ENCODE results near the gene ZBTB40. TPM values are rescaled to one million over a fixed set of nuclear protein-coding genes. Genes with fewer than 3 reads are reported as not detected.

Gene ZBTB40
- total RNA-seq, 2 donors from 2014 or later, result 11.2 to 16.2 TPM

DNA sequence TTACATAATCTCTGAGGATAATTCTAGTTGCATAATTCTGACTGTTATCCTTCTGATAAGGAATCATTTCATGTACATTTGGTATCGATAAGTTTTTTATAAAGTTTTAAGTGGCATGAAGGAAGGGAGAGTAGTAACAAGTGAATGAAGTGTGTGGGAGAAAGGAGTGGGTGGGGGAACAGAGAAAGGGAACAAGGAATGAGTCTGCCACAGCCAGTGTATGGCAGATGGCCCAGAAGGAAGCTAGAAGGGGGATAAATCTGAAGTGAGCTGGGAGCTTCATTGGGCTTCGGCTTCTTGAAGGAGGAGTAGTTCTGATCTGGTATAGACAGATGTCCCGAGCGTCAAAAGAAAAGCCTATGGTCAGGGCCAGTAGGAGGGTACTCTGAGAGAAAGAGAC lies 18.6 kb downstream of the ZBTB40 start:
- intact Hi-C loops (cut with DNase I), result no loop called here
- Histone ChIP-seq H3K27me3 (no peaks in the 10 kb centered on the region), H3K27ac (no peak overlapping the region), H3K9me3 (no peaks in the 10 kb centered on the region), H3K4me3 (no peak overlapping the region), H3K36me3 (no peaks in the 10 kb centered on the region), H3K9ac (ENCODE audit: low read depth in 2 of 2, low read length in 2 of 2) (no peak overlapping the region), H3K4me1 (no peaks in the 10 kb centered on the region)
- TF ChIP-seq, protein P1, sequence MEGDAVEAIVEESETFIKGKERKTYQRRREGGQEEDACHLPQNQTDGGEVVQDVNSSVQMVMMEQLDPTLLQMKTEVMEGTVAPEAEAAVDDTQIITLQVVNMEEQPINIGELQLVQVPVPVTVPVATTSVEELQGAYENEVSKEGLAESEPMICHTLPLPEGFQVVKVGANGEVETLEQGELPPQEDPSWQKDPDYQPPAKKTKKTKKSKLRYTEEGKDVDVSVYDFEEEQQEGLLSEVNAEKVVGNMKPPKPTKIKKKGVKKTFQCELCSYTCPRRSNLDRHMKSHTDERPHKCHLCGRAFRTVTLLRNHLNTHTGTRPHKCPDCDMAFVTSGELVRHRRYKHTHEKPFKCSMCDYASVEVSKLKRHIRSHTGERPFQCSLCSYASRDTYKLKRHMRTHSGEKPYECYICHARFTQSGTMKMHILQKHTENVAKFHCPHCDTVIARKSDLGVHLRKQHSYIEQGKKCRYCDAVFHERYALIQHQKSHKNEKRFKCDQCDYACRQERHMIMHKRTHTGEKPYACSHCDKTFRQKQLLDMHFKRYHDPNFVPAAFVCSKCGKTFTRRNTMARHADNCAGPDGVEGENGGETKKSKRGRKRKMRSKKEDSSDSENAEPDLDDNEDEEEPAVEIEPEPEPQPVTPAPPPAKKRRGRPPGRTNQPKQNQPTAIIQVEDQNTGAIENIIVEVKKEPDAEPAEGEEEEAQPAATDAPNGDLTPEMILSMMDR (IDR thresholded peaks at IDR 0.05), result no peak
- DNase-seq, result no peak

- intact Hi-C loops (cut with DNase I), result no loop called here
- H3K36me3 ChIP-seq, result no peaks in the 10 kb centered on the region
- H3K9ac ChIP-seq (ENCODE audit: low read depth in 2 of 2, low read length in 2 of 2), result no peak overlapping the region
- DNase-seq, result no peak
- H3K27me3 ChIP-seq, result no peaks in the 10 kb centered on the region
- no peak overlapping the region for H3K27ac ChIP-seq
- TF ChIP-seq, protein P1 (IDR thresholded peaks at IDR 0.05), result no peak
- no peaks in the 10 kb centered on the region for H3K9me3 ChIP-seq
- H3K4me1 ChIP-seq, result no peaks in the 10 kb centered on the region
- no peak overlapping the region for H3K4me3 ChIP-seq
These were observed 19.4 kb downstream of the ZBTB40 start for GRCh38 chr1:22471078-22471477.

GRCh38 chr1:22471610-22472009 lies 20.0 kb downstream of the ZBTB40 start:
- intact Hi-C loops (cut with DNase I), result no loop called here
- TF ChIP-seq, protein P1 (IDR thresholded peaks at IDR 0.05), result no peak

GRCh38 chr1:22472596-22472995 lies 20.9 kb downstream of the ZBTB40 start:
- TF ChIP-seq, protein P1 (IDR thresholded peaks at IDR 0.05), result no peak
- Histone ChIP-seq H3K27ac (no peak overlapping the region), H3K36me3 (no peaks in the 10 kb centered on the region), H3K4me1 (no peaks in the 10 kb centered on the region), H3K9me3 (no peaks in the 10 kb centered on the region), H3K9ac (ENCODE audit: low read depth in 2 of 2, low read length in 2 of 2) (no peak overlapping the region), H3K4me3 (no peak overlapping the region), H3K27me3 (no peaks in the 10 kb centered on the region)
- no peak for DNase-seq
- intact Hi-C loops (cut with DNase I), result no loop called here

More at GRCh38 chr1:22471610-22472009, 20.0 kb downstream of the ZBTB40 start:
- no peaks in the 10 kb centered on the region for H3K27me3 ChIP-seq
- DNase-seq, result no peak
- no peaks in the 10 kb centered on the region for H3K9me3 ChIP-seq
- no peak overlapping the region for H3K4me3 ChIP-seq
- H3K36me3 ChIP-seq, result no peaks in the 10 kb centered on the region
- H3K27ac ChIP-seq, result no peak overlapping the region
- H3K4me1 ChIP-seq, result no peaks in the 10 kb centered on the region
- H3K9ac ChIP-seq (ENCODE audit: low read depth in 2 of 2, low read length in 2 of 2), result no peak overlapping the region

GRCh38 chr1:22473952-22474351 lies 22.3 kb downstream of the ZBTB40 start:
- no peak overlapping the region for H3K4me3 ChIP-seq
- intact Hi-C loops (cut with DNase I), result no loop called here
- H3K4me1 ChIP-seq, result no peaks in the 10 kb centered on the region
- H3K9ac ChIP-seq (ENCODE audit: low read depth in 2 of 2, low read length in 2 of 2), result no peak overlapping the region
- no peaks in the 10 kb centered on the region for H3K36me3 ChIP-seq
- no peak for DNase-seq
- no peaks in the 10 kb centered on the region for H3K9me3 ChIP-seq
- TF ChIP-seq, protein P1 (IDR thresholded peaks at IDR 0.05), result no peak
- no peaks in the 10 kb centered on the region for H3K27me3 ChIP-seq
- H3K27ac ChIP-seq, result no peak overlapping the region

- H3K4me3 ChIP-seq, result no peak overlapping the region
- no peak overlapping the region for H3K27ac ChIP-seq
- H3K36me3 ChIP-seq, result no peaks in the 10 kb centered on the region
- no peak overlapping the region for H3K9ac ChIP-seq (ENCODE audit: low read depth in 2 of 2, low read length in 2 of 2)
- H3K27me3 ChIP-seq, result no peaks in the 10 kb centered on the region
- intact Hi-C loops (cut with DNase I), result no loop called here
- no peaks in the 10 kb centered on the region for H3K9me3 ChIP-seq
- TF ChIP-seq, protein P1 (IDR thresholded peaks at IDR 0.05), result no peak
- no peak for DNase-seq
- no peaks in the 10 kb centered on the region for H3K4me1 ChIP-seq
These were observed 24.9 kb downstream of the ZBTB40 start for GRCh38 chr1:22476566-22476965.

All from colonic mucosa (tissue), 4 donors.